ENCODE data around the gene ZBED6.

The ZBED6 gene

DNA sequence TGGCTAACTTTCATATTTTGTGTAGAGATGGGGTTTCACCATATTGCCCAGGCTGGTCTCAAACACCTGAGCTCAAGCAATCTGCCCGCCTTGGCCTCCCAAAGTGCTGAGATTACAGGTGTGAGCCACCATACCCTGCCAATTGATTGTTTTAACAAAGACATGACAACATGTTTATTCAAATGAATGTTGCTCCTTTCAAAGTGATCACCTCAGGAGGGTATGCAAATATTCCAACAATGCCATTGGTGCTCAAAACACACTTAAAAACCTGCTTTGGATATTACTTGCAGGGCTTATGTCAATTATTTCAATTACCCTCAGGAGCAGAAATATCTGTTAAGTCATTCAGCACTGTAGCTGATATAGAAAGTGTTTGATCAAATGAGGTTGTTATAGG is 22.6 kb upstream of the ZBED6 start:
- H3K27ac ChIP-seq (replicated peaks) = no peak overlapping the region
- no peaks in the 10 kb centered on the region for H3K27me3 ChIP-seq (ENCODE audit: insufficient read depth, poor library complexity, severe bottlenecking)
- H3K4me3 ChIP-seq (replicated peaks; ENCODE audit: insufficient read depth, low read length) = no peak overlapping the region
- no peak for DNase-seq (ENCODE audit: low read depth in 1 of 2, low spot score in 1 of 2)
- TF ChIP-seq SPI1 (IDR thresholded peaks at IDR 0.05; ENCODE audit: borderline replicate concordance, low read depth) (no peak), POLR2AphosphoS5 (IDR thresholded peaks at IDR 0.05; ENCODE audit: low read depth) (no peak), GABPA (IDR thresholded peaks at IDR 0.05; ENCODE audit: low read depth) (no peak)
- TF ChIP-seq, protein P1, sequence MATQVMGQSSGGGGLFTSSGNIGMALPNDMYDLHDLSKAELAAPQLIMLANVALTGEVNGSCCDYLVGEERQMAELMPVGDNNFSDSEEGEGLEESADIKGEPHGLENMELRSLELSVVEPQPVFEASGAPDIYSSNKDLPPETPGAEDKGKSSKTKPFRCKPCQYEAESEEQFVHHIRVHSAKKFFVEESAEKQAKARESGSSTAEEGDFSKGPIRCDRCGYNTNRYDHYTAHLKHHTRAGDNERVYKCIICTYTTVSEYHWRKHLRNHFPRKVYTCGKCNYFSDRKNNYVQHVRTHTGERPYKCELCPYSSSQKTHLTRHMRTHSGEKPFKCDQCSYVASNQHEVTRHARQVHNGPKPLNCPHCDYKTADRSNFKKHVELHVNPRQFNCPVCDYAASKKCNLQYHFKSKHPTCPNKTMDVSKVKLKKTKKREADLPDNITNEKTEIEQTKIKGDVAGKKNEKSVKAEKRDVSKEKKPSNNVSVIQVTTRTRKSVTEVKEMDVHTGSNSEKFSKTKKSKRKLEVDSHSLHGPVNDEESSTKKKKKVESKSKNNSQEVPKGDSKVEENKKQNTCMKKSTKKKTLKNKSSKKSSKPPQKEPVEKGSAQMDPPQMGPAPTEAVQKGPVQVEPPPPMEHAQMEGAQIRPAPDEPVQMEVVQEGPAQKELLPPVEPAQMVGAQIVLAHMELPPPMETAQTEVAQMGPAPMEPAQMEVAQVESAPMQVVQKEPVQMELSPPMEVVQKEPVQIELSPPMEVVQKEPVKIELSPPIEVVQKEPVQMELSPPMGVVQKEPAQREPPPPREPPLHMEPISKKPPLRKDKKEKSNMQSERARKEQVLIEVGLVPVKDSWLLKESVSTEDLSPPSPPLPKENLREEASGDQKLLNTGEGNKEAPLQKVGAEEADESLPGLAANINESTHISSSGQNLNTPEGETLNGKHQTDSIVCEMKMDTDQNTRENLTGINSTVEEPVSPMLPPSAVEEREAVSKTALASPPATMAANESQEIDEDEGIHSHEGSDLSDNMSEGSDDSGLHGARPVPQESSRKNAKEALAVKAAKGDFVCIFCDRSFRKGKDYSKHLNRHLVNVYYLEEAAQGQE (IDR thresholded peaks at IDR 0.05; ENCODE audit: insufficient replicate concordance, low read depth) = no peak
- TF ChIP-seq, protein P2, sequence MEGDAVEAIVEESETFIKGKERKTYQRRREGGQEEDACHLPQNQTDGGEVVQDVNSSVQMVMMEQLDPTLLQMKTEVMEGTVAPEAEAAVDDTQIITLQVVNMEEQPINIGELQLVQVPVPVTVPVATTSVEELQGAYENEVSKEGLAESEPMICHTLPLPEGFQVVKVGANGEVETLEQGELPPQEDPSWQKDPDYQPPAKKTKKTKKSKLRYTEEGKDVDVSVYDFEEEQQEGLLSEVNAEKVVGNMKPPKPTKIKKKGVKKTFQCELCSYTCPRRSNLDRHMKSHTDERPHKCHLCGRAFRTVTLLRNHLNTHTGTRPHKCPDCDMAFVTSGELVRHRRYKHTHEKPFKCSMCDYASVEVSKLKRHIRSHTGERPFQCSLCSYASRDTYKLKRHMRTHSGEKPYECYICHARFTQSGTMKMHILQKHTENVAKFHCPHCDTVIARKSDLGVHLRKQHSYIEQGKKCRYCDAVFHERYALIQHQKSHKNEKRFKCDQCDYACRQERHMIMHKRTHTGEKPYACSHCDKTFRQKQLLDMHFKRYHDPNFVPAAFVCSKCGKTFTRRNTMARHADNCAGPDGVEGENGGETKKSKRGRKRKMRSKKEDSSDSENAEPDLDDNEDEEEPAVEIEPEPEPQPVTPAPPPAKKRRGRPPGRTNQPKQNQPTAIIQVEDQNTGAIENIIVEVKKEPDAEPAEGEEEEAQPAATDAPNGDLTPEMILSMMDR (IDR thresholded peaks at IDR 0.05; ENCODE audit: insufficient read depth, low read length) = no peak

DNA sequence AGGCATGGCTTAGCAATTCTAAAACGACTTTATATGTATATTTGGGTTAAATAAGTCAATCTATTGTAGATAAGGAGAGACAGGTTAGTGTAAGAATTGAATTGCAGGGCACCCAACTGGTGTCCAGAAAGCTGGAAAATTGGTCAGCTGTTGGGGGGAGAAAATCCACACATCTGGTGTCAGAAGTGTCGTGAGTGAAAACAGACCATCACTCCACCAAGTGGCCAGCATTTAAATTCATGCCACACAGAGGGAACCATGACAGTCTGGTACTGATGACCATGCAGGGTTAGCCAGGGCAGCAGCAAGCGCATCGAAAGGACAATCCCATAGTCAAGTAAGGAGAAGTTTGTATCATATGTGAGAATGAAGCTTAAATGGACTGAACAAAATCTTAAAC is 18.8 kb upstream of the ZBED6 start:
- H3K27ac ChIP-seq (replicated peaks) = no peak overlapping the region
- TF ChIP-seq GABPA (IDR thresholded peaks at IDR 0.05; ENCODE audit: low read depth) = no peak
- TF ChIP-seq, protein P2 (IDR thresholded peaks at IDR 0.05; ENCODE audit: insufficient read depth, low read length) = peak; percentile 6
- no peak for TF ChIP-seq SPI1 (IDR thresholded peaks at IDR 0.05; ENCODE audit: borderline replicate concordance, low read depth)
- TF ChIP-seq, protein P1 (IDR thresholded peaks at IDR 0.05; ENCODE audit: insufficient replicate concordance, low read depth) = no peak
- TF ChIP-seq POLR2AphosphoS5 (IDR thresholded peaks at IDR 0.05; ENCODE audit: low read depth) = no peak
- DNase-seq (ENCODE audit: low read depth in 1 of 2, low spot score in 1 of 2) = peak in 1 of 2 experiments; percentile 28

DNA sequence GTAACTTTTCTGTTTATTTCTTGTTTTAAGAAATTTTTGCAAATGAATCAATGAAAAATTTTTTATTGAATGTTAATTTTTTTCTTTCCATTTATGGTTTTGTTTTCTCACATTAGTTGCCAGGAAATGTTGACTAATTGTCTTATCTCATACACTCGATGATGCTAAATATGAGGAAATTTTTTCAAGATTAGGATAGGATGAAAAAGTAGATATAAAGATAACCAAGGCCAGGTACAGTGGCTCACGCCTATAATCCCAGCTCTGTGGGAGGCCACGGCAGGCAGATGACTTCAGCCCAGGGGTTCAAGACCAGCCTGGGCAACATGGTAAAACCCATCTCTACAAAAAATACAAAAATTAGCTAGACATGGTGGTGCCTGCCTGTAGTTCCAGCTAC is 17.8 kb upstream of the ZBED6 start:
- no peak for DNase-seq (ENCODE audit: low read depth in 1 of 2, low spot score in 1 of 2)
- Histone ChIP-seq H3K27me3 (ENCODE audit: insufficient read depth, poor library complexity, severe bottlenecking) (no peaks in the 10 kb centered on the region), H3K4me3 (replicated peaks; ENCODE audit: insufficient read depth, low read length) (no peak overlapping the region), H3K27ac (replicated peaks) (no peak overlapping the region)
- no peak for TF ChIP-seq GABPA (IDR thresholded peaks at IDR 0.05; ENCODE audit: low read depth)
- no peak for TF ChIP-seq SPI1 (IDR thresholded peaks at IDR 0.05; ENCODE audit: borderline replicate concordance, low read depth)
- TF ChIP-seq POLR2AphosphoS5 (IDR thresholded peaks at IDR 0.05; ENCODE audit: low read depth) = no peak
- TF ChIP-seq, protein P2 (IDR thresholded peaks at IDR 0.05; ENCODE audit: insufficient read depth, low read length) = no peak
- TF ChIP-seq, protein P1 (IDR thresholded peaks at IDR 0.05; ENCODE audit: insufficient replicate concordance, low read depth) = no peak

More for the DNA sequence above, 18.8 kb upstream of the ZBED6 start:
- Histone ChIP-seq H3K4me3 (replicated peaks; ENCODE audit: insufficient read depth, low read length) (no peak overlapping the region), H3K27me3 (ENCODE audit: insufficient read depth, poor library complexity, severe bottlenecking) (no peaks in the 10 kb centered on the region)

Data from HL-60 (cell line).